AG08396 (cell line): ENCODE results near the gene PATL2.
"Not testable (repeated sequence)": the region's sequence is repeated elsewhere in the genome, so short reads cannot be mapped to it uniquely, and the experiment has no call there.

Experiments
- DNase-seq: peaks from one replicate; pipeline ENCODE4 v3.0.0; 2012; ENCODE audit warnings: low spot score, mixed read lengths

The PATL2 gene

GRCh38 chr15:44719293-44719999 is 8.3 kb upstream of the PATL2 start:
- no peak for DNase-seq

GRCh38 chr15:44718927-44719292 is 7.8 kb upstream of the PATL2 start:
- DNase-seq: no peak

- no peak for DNase-seq
Observed at GRCh38 chr15:44718180-44718926, 7.2 kb upstream of the PATL2 start.

- no peak for DNase-seq
Observed at GRCh38 chr15:44716983-44717602, 6.0 kb upstream of the PATL2 start.

- no peak for DNase-seq
Observed at GRCh38 chr15:44715797-44716334, 4.7 kb upstream of the PATL2 start.

- no peak for DNase-seq
Observed at GRCh38 chr15:44715142-44715796, 4.1 kb upstream of the PATL2 start.

DNA sequence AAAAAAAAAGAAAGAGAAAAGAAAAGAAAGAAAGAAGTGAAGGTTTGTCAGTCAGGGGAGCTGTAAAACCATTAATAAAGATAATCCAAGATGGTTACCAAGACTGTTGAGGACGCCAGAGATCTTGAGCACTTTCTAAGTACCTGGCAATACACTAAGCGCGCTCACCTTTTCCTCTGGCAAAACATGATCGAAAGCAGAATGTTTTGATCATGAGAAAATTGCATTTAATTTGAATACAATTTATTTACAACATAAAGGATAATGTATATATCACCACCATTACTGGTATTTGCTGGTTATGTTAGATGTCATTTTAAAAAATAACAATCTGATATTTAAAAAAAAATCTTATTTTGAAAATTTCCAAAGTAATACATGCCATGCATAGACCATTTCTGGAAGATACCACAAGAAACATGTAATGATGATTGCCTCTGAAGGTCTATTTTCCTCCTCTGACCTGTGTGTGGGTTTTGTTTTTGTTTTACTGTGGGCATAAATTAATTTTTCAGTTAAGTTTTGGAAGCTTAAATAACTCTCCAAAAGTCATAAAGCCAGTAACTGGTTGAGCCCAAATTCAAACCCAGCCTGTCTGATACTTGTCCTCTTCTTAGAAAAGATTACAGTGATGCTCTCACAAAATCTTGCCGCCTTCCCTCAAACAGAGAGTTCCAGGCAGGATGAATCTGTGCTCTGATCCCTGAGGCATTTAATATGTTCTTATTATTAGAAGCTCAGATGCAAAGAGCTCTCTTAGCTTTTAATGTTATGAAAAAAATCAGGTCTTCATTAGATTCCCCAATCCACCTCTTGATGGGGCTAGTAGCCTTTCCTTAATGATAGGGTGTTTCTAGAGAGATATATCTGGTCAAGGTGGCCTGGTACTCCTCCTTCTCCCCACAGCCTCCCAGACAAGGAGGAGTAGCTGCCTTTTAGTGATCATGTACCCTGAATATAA is 2.2 kb upstream of the PATL2 start:
- no peak for DNase-seq

GRCh38 chr15:44712346-44713005 is 1.4 kb upstream of the PATL2 start:
- DNase-seq: peak; percentile 50

DNA sequence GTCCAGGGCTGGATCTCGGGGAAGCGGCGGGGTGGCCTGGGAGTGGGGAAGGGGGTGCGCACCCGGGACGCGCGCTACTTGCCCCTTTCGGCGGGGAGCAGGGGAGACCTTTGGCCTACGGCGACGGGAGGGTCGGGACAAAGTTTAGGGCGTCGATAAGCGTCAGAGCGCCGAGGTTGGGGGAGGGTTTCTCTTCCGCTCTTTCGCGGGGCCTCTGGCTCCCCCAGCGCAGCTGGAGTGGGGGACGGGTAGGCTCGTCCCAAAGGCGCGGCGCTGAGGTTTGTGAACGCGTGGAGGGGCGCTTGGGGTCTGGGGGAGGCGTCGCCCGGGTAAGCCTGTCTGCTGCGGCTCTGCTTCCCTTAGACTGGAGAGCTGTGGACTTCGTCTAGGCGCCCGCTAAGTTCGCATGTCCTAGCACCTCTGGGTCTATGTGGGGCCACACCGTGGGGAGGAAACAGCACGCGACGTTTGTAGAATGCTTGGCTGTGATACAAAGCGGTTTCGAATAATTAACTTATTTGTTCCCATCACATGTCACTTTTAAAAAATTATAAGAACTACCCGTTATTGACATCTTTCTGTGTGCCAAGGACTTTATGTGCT is 721 bp upstream of the PATL2 start:
- DNase-seq: peak; percentile 19

GRCh38 chr15:44710236-44711095 is 657 bp downstream of the PATL2 start:
- no peak for DNase-seq

DNA sequence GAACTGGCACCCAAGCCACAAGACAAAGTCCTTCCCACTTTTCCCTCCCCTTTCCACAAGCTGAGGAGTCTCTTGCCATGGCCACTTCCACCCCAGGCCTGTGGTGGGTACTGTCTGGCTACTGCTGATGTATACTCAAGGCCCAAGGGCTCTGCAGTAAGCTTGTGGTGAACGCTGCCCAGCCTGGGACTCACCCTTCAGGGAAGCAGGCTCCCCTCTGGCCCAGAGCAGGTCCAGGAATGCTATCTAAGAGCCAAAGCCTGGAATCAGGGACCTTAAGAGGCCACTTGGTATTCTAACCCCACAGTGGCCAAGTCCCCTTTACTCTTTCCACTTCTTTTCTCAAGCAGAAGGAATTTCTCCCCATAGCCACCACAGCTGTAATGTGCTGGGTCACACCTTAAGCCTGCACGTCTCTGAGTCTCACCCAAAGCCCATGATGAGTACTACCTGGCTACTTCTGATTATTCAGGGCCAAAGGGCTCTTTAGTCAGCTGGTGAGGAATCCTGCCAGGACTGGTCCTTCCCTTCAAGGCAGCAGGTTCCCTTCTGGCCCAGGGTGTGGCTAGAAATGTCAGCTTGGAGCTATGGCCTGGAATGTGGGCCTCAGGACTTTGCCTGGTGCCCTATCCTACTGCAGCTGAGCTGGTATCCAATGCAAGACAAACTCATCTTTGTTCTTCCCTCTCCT is 4.0 kb downstream of the PATL2 start:
- no peak for DNase-seq

DNA sequence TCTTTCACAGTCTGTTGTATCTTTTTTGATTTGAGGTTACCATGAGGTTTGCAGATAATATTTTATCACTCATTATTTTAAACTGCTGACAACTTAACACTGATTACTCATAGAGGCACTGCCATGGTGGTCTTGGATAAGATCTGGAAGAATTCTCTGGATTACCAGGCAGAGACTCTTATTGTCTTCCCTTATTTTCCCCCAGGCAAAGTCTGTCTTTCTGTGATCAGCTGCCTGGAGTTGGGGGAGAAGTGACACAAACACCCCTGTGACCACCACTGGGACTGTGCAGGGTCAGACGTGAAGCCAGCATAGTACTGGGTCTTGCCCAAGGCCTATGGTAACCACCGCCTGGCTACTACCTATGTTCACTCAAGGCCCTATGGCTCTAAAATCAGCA is 4.7 kb downstream of the PATL2 start:
- DNase-seq: no peak

- no peak for DNase-seq
Observed at GRCh38 chr15:44705986-44706385, 5.1 kb downstream of the PATL2 start.

DNA sequence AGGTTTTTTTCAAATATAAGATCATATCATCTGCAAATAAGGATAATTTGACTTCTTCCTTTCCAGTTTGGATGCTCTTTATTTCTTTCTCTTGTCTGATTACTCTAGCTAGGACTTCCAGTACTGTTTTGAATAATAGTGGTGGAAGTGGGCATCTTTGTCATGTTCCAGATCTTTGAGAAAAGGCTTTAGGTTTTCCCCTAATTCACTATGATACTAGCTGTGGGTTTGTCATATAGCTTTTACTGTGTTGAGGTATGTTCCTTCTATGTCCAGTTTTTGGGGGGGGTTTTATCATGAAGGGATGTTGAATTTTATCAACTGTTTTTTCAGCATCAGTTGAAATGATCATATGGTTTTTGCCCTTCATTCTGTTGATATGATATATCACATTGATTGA is 10.4 kb downstream of the PATL2 start:
- not testable (repeated sequence) for DNase-seq

DNA sequence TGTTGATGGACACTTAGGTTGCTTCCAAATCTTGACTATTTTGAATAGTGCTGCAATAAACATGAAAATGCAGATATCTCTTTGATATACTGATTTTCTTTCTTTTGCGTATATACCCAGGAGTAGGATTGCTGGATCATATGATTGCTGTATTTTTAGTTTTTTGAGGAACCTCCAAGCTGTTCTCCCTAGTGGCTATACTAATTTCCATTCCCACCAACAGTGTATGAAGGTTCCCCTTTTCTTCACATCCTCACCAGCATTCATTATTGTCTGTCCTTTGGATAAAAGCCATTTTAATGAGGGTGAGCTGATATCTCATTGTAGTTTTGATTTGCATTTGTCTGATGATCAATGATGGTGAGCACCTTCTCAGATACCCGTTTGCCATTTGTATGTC is 12.5 kb downstream of the PATL2 start:
- no peak for DNase-seq

DNA sequence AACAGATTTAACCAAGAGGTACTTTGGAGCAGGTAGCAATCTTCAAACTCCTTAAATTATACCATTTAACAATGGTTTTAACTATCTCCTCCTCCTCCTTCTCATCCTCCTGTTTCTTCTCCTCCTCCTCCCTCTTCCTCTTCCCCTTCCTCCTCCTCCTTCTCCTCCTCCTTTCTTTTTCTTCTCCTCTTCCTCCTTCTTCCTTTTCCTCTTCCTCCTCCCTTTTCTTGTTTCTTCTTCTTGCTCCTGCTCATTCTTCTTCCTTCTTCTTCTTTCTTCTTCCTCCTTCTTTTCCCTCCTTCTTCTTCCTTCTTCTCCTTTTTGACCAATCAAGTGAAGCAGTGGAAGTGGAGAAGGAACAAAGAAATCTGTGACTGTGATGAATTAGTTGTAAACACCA is 14.1 kb downstream of the PATL2 start:
- DNase-seq: no peak

DNA sequence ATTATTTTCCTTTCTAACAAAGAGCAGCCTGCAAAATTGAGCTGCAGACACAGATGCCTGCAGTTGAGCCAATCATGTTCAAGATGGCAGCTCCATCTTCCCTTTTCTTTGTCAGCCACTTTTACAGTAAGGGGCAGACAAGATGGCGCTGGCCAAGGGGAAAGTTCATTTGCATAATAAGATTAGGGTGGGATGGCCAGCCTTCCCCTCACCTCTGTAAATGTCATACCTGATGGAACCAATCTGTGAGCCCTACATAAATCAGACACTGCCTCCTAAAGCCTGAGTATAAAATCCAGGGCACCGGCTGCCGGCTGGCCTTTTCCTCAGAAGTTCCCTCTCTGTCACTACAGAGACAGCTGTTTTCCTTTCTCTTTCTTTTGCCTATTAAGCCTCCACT is 15.8 kb downstream of the PATL2 start:
- no peak for DNase-seq

- no peak for DNase-seq
Observed at GRCh38 chr15:44694416-44694815, 16.7 kb downstream of the PATL2 start.

- DNase-seq: no peak
Observed at GRCh38 chr15:44692659-44693058, 18.5 kb downstream of the PATL2 start.
